H1 (cell line): ENCODE results near the gene ZNRF3. TPM values are rescaled to one million over a fixed set of nuclear protein-coding genes. Genes with fewer than 3 reads are reported as not detected.

Experiments used
- CTCF ChIA-PET: fragments of 300-600 bp; sonication (Branson Sonifier 250); formaldehyde crosslinking; loops from one replicate; lab custom pipeline; 2021; ENCODE audit not compliant: partially characterized antibody; lab: Charles Lee
- POLR2A ChIA-PET: fragments of 300-600 bp; sonication (Branson Sonifier 250); formaldehyde crosslinking; loops from one replicate; lab custom pipeline; 2021; ENCODE audit warnings: inconsistent platforms; ENCODE audit not compliant: partially characterized antibody; lab: Charles Lee
- DNase-seq, 2 experiments: peaks; one replicate each; pipeline versions ENCODE4 v3.0.0 to v3.0.0-alpha.2; 2010 to 2022; ENCODE audit warnings: low spot score in 2 of 2, low read depth in 1 of 2, mixed read lengths in 1 of 2
- FAIRE-seq: peaks from 2 replicates; lab custom pipeline; 2011; peaks lifted over from hg19 to GRCh38; lab: Jason Lieb, UNC
- H2AFZ ChIP-seq: 2 replicates; pipeline ENCODE4 v1.8.1; 2012; ENCODE audit warnings: low read length, inconsistent platforms
- H2AK5ac ChIP-seq: 2 replicates; pipeline ENCODE4 v1.6.1; 2013; ENCODE audit warnings: low read depth, low read length
- H2BK120ac ChIP-seq: replicated peaks from 2 replicates; pipeline ENCODE3; 2013; ENCODE audit warnings: low read depth, low read length, inconsistent platforms
- H2BK12ac ChIP-seq: 2 replicates; pipeline ENCODE4 v1.6.1; 2013; ENCODE audit warnings: low read depth, low read length
- H2BK15ac ChIP-seq: 2 replicates; pipeline ENCODE4 v1.6.1; 2013; ENCODE audit warnings: low read length
- H2BK20ac ChIP-seq: 2 replicates; pipeline ENCODE4 v1.6.1; 2013; ENCODE audit warnings: low read length
- H2BK5ac ChIP-seq: 2 replicates; pipeline ENCODE4 v1.6.1; 2013; ENCODE audit warnings: low read depth, low read length
- H3K14ac ChIP-seq: 2 replicates; pipeline ENCODE4 v1.6.1; 2013; ENCODE audit warnings: inconsistent platforms; ENCODE audit not compliant: insufficient read length
- H3K18ac ChIP-seq: 2 replicates; pipeline ENCODE4 v1.6.1; 2013; ENCODE audit warnings: low read length; ENCODE audit errors: extremely low read depth
- H3K23ac ChIP-seq: 2 replicates; pipeline ENCODE4 v1.6.1; 2013; ENCODE audit warnings: inconsistent platforms; ENCODE audit not compliant: insufficient read length
- H3K23me2 ChIP-seq: 2 replicates; pipeline ENCODE4 v1.6.1; 2013; ENCODE audit warnings: low read depth, low read length
- H3K27ac ChIP-seq: 2 replicates; pipeline ENCODE4 v1.6.1; 2011; ENCODE audit warnings: low read depth, low read length, inconsistent platforms
- H3K27me3 ChIP-seq, 4 experiments: replicated peaks in 1 of 4; 1 replicate in 1 of 4; 2 replicates in 3 of 4; pipeline versions ENCODE4 v1.6.1 to v1.8.1; 2011 to 2013; ENCODE audit warnings: low read length in 3 of 4, mild to moderate bottlenecking in 3 of 4, inconsistent platforms in 2 of 4, mixed read lengths in 2 of 4, moderate library complexity in 1 of 4; ENCODE audit not compliant: control insufficient read depth in 3 of 4, insufficient read depth in 3 of 4; ENCODE audit errors: extremely low read depth in 1 of 4
- H3K36me3 ChIP-seq, 4 experiments: 2 replicates each; pipeline versions ENCODE4 v1.6.1 to v1.8.1; 2011 to 2013; ENCODE audit warnings: mild to moderate bottlenecking in 4 of 4, low read length in 3 of 4, moderate library complexity in 2 of 4, control low read depth in 1 of 4, inconsistent platforms in 1 of 4; ENCODE audit not compliant: insufficient read depth in 4 of 4, control insufficient read depth in 2 of 4
- H3K4ac ChIP-seq: replicated peaks from 2 replicates; pipeline ENCODE3; 2013; ENCODE audit warnings: low read length, low read depth, mixed read lengths, inconsistent platforms; ENCODE audit not compliant: insufficient read length
- H3K4me1 ChIP-seq, 4 experiments: replicated peaks in 1 of 4; 1 replicate in 1 of 4; 2 replicates in 3 of 4; pipeline versions ENCODE4 v1.6.1 to v1.8.1; 2011 to 2013; ENCODE audit warnings: low read length in 3 of 4, inconsistent platforms in 2 of 4, mixed read lengths in 1 of 4; ENCODE audit not compliant: insufficient read depth in 4 of 4, control insufficient read depth in 3 of 4
- H3K4me2 ChIP-seq, 2 experiments: 2 replicates each; pipeline versions ENCODE4 v1.6.1 to v1.8.1; 2011 to 2013; ENCODE audit warnings: low read depth in 2 of 2, low read length in 2 of 2, control low read depth in 1 of 2, inconsistent platforms in 1 of 2, mild to moderate bottlenecking in 1 of 2; ENCODE audit not compliant: insufficient read depth in 1 of 2
- H3K4me3 ChIP-seq, 4 experiments: fragments of 200-600, 300-600 bp in 1 of 4; sonication (generic), shearing (Covaris generic), sonication (Bioruptor Twin) in 1 of 4; 2 replicates each; pipeline versions ENCODE4 v1.5.1 to v1.8.1; 2011 to 2016; ENCODE audit warnings: low read length in 4 of 4, low read depth in 3 of 4, control low read depth in 2 of 4, inconsistent platforms in 2 of 4, mild to moderate bottlenecking in 2 of 4, mixed read lengths in 1 of 4, moderate library complexity in 1 of 4; ENCODE audit not compliant: insufficient read depth in 2 of 4; ENCODE audit errors: extremely low read depth in 1 of 4
- H3K56ac ChIP-seq: replicated peaks from 2 replicates; pipeline ENCODE3; 2013; ENCODE audit warnings: low read depth, mild to moderate bottlenecking, mixed read lengths, low read length, inconsistent platforms; ENCODE audit not compliant: insufficient read length
- H3K79me1 ChIP-seq: 2 replicates; pipeline ENCODE4 v1.6.1; 2013; ENCODE audit warnings: low read depth, low read length, control low read depth
- H3K79me2 ChIP-seq, 2 experiments: 2 replicates each; pipeline versions ENCODE4 v1.6.1 to v1.8.1; 2012 to 2013; ENCODE audit warnings: low read length in 2 of 2, mild to moderate bottlenecking in 2 of 2, inconsistent platforms in 1 of 2; ENCODE audit not compliant: insufficient read depth in 2 of 2, control insufficient read depth in 1 of 2
- H3K9ac ChIP-seq, 4 experiments: replicated peaks in 1 of 4; 1 replicate in 1 of 4; 2 replicates in 3 of 4; pipeline versions ENCODE4 v1.6.1 to v1.8.1; 2011 to 2013; ENCODE audit warnings: low read depth in 3 of 4, low read length in 3 of 4, control low read depth in 2 of 4, mild to moderate bottlenecking in 2 of 4, moderate library complexity in 2 of 4, inconsistent platforms in 1 of 4; ENCODE audit errors: extremely low read depth in 1 of 4
- H3K9me3 ChIP-seq, 2 experiments: 2 replicates each; pipeline versions ENCODE4 v1.6.1 to v1.8.1; 2012 to 2013; ENCODE audit warnings: mild to moderate bottlenecking in 2 of 2, moderate library complexity in 2 of 2, control low read depth in 1 of 2, inconsistent platforms in 1 of 2, low read depth in 1 of 2, low read length in 1 of 2, mixed read lengths in 1 of 2; ENCODE audit not compliant: insufficient read depth in 2 of 2
- H4K20me1 ChIP-seq, 2 experiments: replicated peaks in 1 of 2; 2 replicates each; pipeline versions ENCODE3 to v1.8.1; 2011 to 2013; ENCODE audit warnings: inconsistent platforms in 2 of 2, low read length in 2 of 2, mild to moderate bottlenecking in 1 of 2; ENCODE audit not compliant: insufficient read depth in 2 of 2, control insufficient read depth in 1 of 2
- H4K5ac ChIP-seq: 2 replicates; pipeline ENCODE4 v1.6.1; 2013; ENCODE audit warnings: low read length, low read depth, mixed read lengths, inconsistent platforms; ENCODE audit not compliant: insufficient read length
- H4K8ac ChIP-seq: 2 replicates; pipeline ENCODE4 v1.8.0; 2013; ENCODE audit warnings: mild to moderate bottlenecking, moderate library complexity, low read length, inconsistent platforms; ENCODE audit not compliant: insufficient read depth; ENCODE audit errors: extremely low read depth
- H4K91ac ChIP-seq: replicated peaks from 2 replicates; pipeline ENCODE3; 2013; ENCODE audit warnings: low read length, mixed read lengths, inconsistent platforms; ENCODE audit not compliant: insufficient read length
- CBX8 ChIP-seq: fragments of 300-800, 300-1000 bp; sonication (generic); IDR thresholded peaks from 2 replicates; pipeline ENCODE4 v1.7.1; 2016; ENCODE audit warnings: low read depth, low read length, borderline replicate concordance
- CTBP2 ChIP-seq: IDR thresholded peaks from 2 replicates; pipeline ENCODE4 v1.7.0; 2011; ENCODE audit warnings: borderline replicate concordance, mild to moderate bottlenecking, moderate library complexity, mixed read lengths, low read length; ENCODE audit not compliant: insufficient read depth, insufficient read length
- EP300 ChIP-seq, 2 experiments: IDR thresholded peaks; 1 replicate in 1 of 2; 2 replicates in 1 of 2; pipeline ENCODE4 v1.6.1; 2011 to 2012; ENCODE audit warnings: low read depth in 2 of 2, low read length in 2 of 2, mild to moderate bottlenecking in 2 of 2, borderline replicate concordance in 1 of 2, inconsistent platforms in 1 of 2, moderate library complexity in 1 of 2
- EZH2 ChIP-seq: fragments of 200-600 bp; sonication (generic); IDR thresholded peaks from 2 replicates; pipeline ENCODE4 v1.7.1; 2012; ENCODE audit warnings: low read depth, mild to moderate bottlenecking, moderate library complexity, low read length, inconsistent platforms; ENCODE audit not compliant: severe bottlenecking
- HDAC2 ChIP-seq, 2 experiments: fragments of 300-600 bp in 1 of 2; sonication (generic) in 1 of 2; IDR thresholded peaks; 2 replicates each; pipeline ENCODE4 v1.6.1; 2011 to 2012; ENCODE audit warnings: low read depth in 2 of 2, low read length in 2 of 2, mild to moderate bottlenecking in 2 of 2, moderate library complexity in 2 of 2, borderline replicate concordance in 1 of 2, inconsistent platforms in 1 of 2
- JUND ChIP-seq: IDR thresholded peaks from 2 replicates; pipeline ENCODE4 v1.6.1; 2011; ENCODE audit warnings: mild to moderate bottlenecking, improper control_type of control experiment, low read length
- NANOG ChIP-seq: IDR thresholded peaks from 2 replicates; pipeline ENCODE4 v1.6.1; 2011; ENCODE audit warnings: low read length, low read depth, mild to moderate bottlenecking, inconsistent platforms; ENCODE audit not compliant: insufficient read depth, poor library complexity, severe bottlenecking
- RXRA ChIP-seq: IDR thresholded peaks from 2 replicates; pipeline ENCODE4 v1.6.1; 2011; ENCODE audit warnings: low read depth, mild to moderate bottlenecking, low read length, moderate library complexity; ENCODE audit not compliant: insufficient read depth
- SIX5 ChIP-seq: IDR thresholded peaks from 2 replicates; pipeline ENCODE4 v1.6.1; 2011; ENCODE audit warnings: mild to moderate bottlenecking, low read depth, low read length
- SP4 ChIP-seq: IDR thresholded peaks from 2 replicates; pipeline ENCODE4 v1.6.1; 2012; ENCODE audit warnings: low read length, inconsistent platforms
- TBP ChIP-seq: IDR thresholded peaks from 2 replicates; pipeline ENCODE4 v1.6.1; 2011; ENCODE audit warnings: low read depth, low read length, improper control_type of control experiment
- WGBS, 2 experiments: shearing (Covaris generic) in 1 of 2; methylation state at CpG; one replicate each; pipeline versions ENCODE4 v1.1.6 to v1.1.7; 2013 to 2015; ENCODE audit warnings: low lambda C conversion rate in 2 of 2, mixed read lengths in 2 of 2, inconsistent platforms in 1 of 2, low coverage in 1 of 2, missing lambda C conversion rate in 1 of 2; ENCODE audit not compliant: insufficient replicate concordance in 2 of 2, insufficient coverage in 1 of 2, insufficient read length in 1 of 2; ENCODE audit errors: extremely low coverage in 1 of 2, missing lambda C conversion rate in 1 of 2; 5-methylcytosine and 5-hydroxymethylcytosine counted together
- polyA plus RNA-seq, 7 experiments: library from polyadenylated mRNA; depleted of rRNA in 3 of 7; stranded (reverse) in 5 of 7; unstranded in 2 of 7; fragments of >200 nt in 5 of 7; fragments of 200-250 nt in 2 of 7; gene quantifications; 1 replicate in 5 of 7; 2 replicates in 1 of 7; 4 replicates in 1 of 7; pipeline versions ENCODE4 v1.2.1 to v1.2.3, GENCODE V29; 2011 to 2013; ENCODE audit warnings: missing spikeins in 2 of 7, mixed read lengths in 2 of 7
- total RNA-seq: library from RNA; stranded (reverse); fragmentation: NEBNext Ultra II Directional; extraction: Animal tissue kit (Norgen Biotek cat#: 25700); gene quantifications from 2 replicates; pipeline ENCODE4 v1.2.1, GENCODE V29; 2021

Gene ZNRF3
- total and polyA plus RNA-seq, 2 of the 8 experiments (the other 6 are each of a cell fraction or from before 2014, with no cell fraction given): 14.1 to 21.7 TPM

GRCh38 chr22:29030016-29030617 lies 146.7 kb downstream of the ZNRF3 start:
- H3K56ac ChIP-seq: peak overlapping the region; percentile 19
- H3K4me3 ChIP-seq: peak overlapping the region; percentile 37 to 59 (median 42); a peak in 7 of 8 replicates
- no peak for DNase-seq
- no peaks in the 10 kb centered on the region for H3K27me3 ChIP-seq
- H2BK120ac ChIP-seq: no peak overlapping the region
- FAIRE-seq: no peak
- no peak overlapping the region for H3K14ac ChIP-seq
- peaks cover 0 to 32% of the 10 kb centered on the region in 2 experiments; a peak in 2 of 4 replicates for H3K79me2 ChIP-seq
- no peak overlapping the region for H2AFZ ChIP-seq
- H2AK5ac ChIP-seq: no peak overlapping the region
- H2BK20ac ChIP-seq: no peak overlapping the region
- WGBS, 2 experiments: 17% methylated on average over 20 of the region's 20 CpGs; no CpG with 5 or more reads in 1 of the 2 experiments
- peak overlapping the region; percentile 66 to 80 for H3K4me2 ChIP-seq
- peak overlapping the region; percentile 52; the same call in 1 of the 2 replicates for H2BK5ac ChIP-seq
- no peak overlapping the region for H3K23ac ChIP-seq
- CTCF ChIA-PET: interaction anchor here (0.6 to 7.1 kb wide), 13 partner anchors 9 to 172 kb away, joined by 3 to 37 read pairs (median 3); no protein-coding TSS in a partner anchor
- H3K9me3 ChIP-seq: no peaks in the 10 kb centered on the region
- peaks cover 16% of the 10 kb centered on the region for H3K79me1 ChIP-seq
- H2BK15ac ChIP-seq: no peak overlapping the region
- H2BK12ac ChIP-seq: peak overlapping the region; percentile 87
- H4K5ac ChIP-seq: peak overlapping the region; percentile 19
- no peak overlapping the region for H3K4ac ChIP-seq
- H4K91ac ChIP-seq: no peak overlapping the region
- peaks cover 0 to 3% of the 10 kb centered on the region in 2 experiments for H4K20me1 ChIP-seq
- peaks cover 11 to 20% (median 15%) of the 10 kb centered on the region in 4 experiments for H3K4me1 ChIP-seq
- peak overlapping the region; percentile 29; the same call in 1 of the 2 replicates for H3K27ac ChIP-seq
- H4K8ac ChIP-seq: no peak overlapping the region; the same call in 1 of the 2 replicates
- POLR2A ChIA-PET: interaction anchor here (0.9 to 3.4 kb wide), 7 partner anchors 11 to 146 kb away, joined by 3 to 16 read pairs (median 3); partner anchors contain the start of gene ZNRF3
- H3K18ac ChIP-seq: peak overlapping the region; percentile 27; the same call in 1 of the 2 replicates
- peak overlapping the region in 1 of 4 experiments; percentile 38; a peak in 3 of 7 replicates for H3K9ac ChIP-seq
- 0 out of 8 replicates have a peak, but pooled peaks cover 0 to 2% (median 0%) of the 10 kb centered on the region in 4 experiments for H3K36me3 ChIP-seq
- peaks cover 5% of the 10 kb centered on the region for H3K23me2 ChIP-seq
- TF ChIP-seq RXRA (no peak), HDAC2 (IDR thresholded peaks at IDR 0.05; ENCODE audit: borderline replicate concordance in 1 of 2, low read depth in 2 of 2, low read length in 2 of 2) (no peak), JUND (no peak), EP300 (IDR thresholded peaks at IDR 0.05; ENCODE audit: borderline replicate concordance in 1 of 2, low read depth in 2 of 2, low read length in 2 of 2) (no peak), CTBP2 (no peak), SIX5 (no peak), EZH2 (no peak), SP4 (no peak), NANOG (no peak), TBP (no peak), CBX8 (no peak)
